Brain microvascular endothelial cell (primary cell): Measurements from ENCODE around the gene BCL2.

Experiments
- DNase-seq: peaks from one replicate; pipeline ENCODE4 v3.0.0-alpha.2; 2020
- H3K27ac ChIP-seq: fragments of 250-450 bp; sonication (Bioruptor Pico); 2 replicates; pipeline ENCODE4 v1.5.1; 2020; ENCODE audit warnings: mild to moderate bottlenecking, moderate library complexity
- H3K27me3 ChIP-seq: fragments of 250-450 bp; sonication (Bioruptor Pico); replicated peaks from 2 replicates; pipeline ENCODE4 v1.5.1; 2020; ENCODE audit warnings: mild to moderate bottlenecking
- H3K36me3 ChIP-seq: fragments of 250-450 bp; sonication (Bioruptor Pico); replicated peaks from 2 replicates; pipeline ENCODE4 v1.5.1; 2020; ENCODE audit warnings: mild to moderate bottlenecking
- H3K4me3 ChIP-seq: 2 replicates; pipeline ENCODE4 v1.5.1; 2011; ENCODE audit warnings: low read depth, mild to moderate bottlenecking, control low read depth, low read length, moderate library complexity
- CTCF ChIP-seq: IDR thresholded peaks from 2 replicates; pipeline ENCODE4 v1.5.1; 2011; ENCODE audit warnings: low read depth, mild to moderate bottlenecking, moderate library complexity, low read length, control low read depth, inconsistent platforms; ENCODE audit errors: missing control alignments
- in situ Hi-C: cut with HindIII; loops from 2 replicates; pipeline ENCODE4 v1.10.0; 2017; ENCODE audit warnings: low sequenced_read_pairs, low pct_ligation_motif_present

BCL2 gene

GRCh38 chr18:63143330-63143771, 176.2 kb downstream of the BCL2 start:
- no peaks in the 10 kb centered on the region for H3K36me3 ChIP-seq
- H3K4me3 ChIP-seq: no peak overlapping the region
- no peak overlapping the region for H3K27ac ChIP-seq
- no peak for TF ChIP-seq CTCF
- H3K27me3 ChIP-seq: peaks cover 5% of the 10 kb centered on the region
- DNase-seq: no peak
- in situ Hi-C loops: no loop called here

GRCh38 chr18:63142594-63143225, 176.9 kb downstream of the BCL2 start:
- no peak for TF ChIP-seq CTCF
- no peak for DNase-seq
- in situ Hi-C loops: no loop called here
- Histone ChIP-seq H3K36me3 (no peaks in the 10 kb centered on the region), H3K27me3 (peaks cover 5% of the 10 kb centered on the region), H3K4me3 (no peak overlapping the region), H3K27ac (no peak overlapping the region)

- H3K27ac ChIP-seq: no peak overlapping the region
- peaks cover 5% of the 10 kb centered on the region for H3K27me3 ChIP-seq
- DNase-seq: no peak
- in situ Hi-C loops: no loop called here
- H3K36me3 ChIP-seq: no peaks in the 10 kb centered on the region
- TF ChIP-seq CTCF: no peak
- H3K4me3 ChIP-seq: no peak overlapping the region
Measured at GRCh38 chr18:63141778-63142176, 177.8 kb downstream of the BCL2 start.

- in situ Hi-C loops: no loop called here
- TF ChIP-seq CTCF: no peak
- no peak overlapping the region for H3K4me3 ChIP-seq
- no peak overlapping the region for H3K27ac ChIP-seq
- H3K27me3 ChIP-seq: peaks cover 5% of the 10 kb centered on the region
- DNase-seq: no peak
- no peaks in the 10 kb centered on the region for H3K36me3 ChIP-seq
Measured at GRCh38 chr18:63140997-63141777, 178.4 kb downstream of the BCL2 start.

GRCh38 chr18:63140038-63140450, 179.5 kb downstream of the BCL2 start:
- H3K27ac ChIP-seq: no peak overlapping the region
- in situ Hi-C loops: no loop called here
- DNase-seq: no peak
- no peak overlapping the region for H3K4me3 ChIP-seq
- H3K27me3 ChIP-seq: peaks cover 5% of the 10 kb centered on the region
- H3K36me3 ChIP-seq: no peaks in the 10 kb centered on the region
- TF ChIP-seq CTCF: no peak
